Pancreas (tissue), 10 donors: ENCODE data around the gene HCFC1. TPM values are rescaled to one million over a fixed set of nuclear protein-coding genes. Genes with fewer than 3 reads are reported as not detected.

Source experiments
- ATAC-seq, 4 donors: fragments of 200-7000 bp; cut with Tn5 transposase; one replicate each; pipeline versions ENCODE4 v1.8.0 to v1.9.1; 2020; ENCODE audit warnings: mild to moderate bottlenecking in 4 of 4, moderate library complexity in 4 of 4
- DNase-seq, 6 donors: peaks; one replicate each; pipeline ENCODE4 v3.0.0-alpha.2; 2020
- FAIRE-seq: peaks from 2 replicates; lab custom pipeline; 2012; peaks lifted over from hg19 to GRCh38; lab: Jason Lieb, UNC
- H3K27ac ChIP-seq, 4 donors: fragments of 200-600 bp; sonication (generic); 1 replicate in 3 of 4; 2 replicates in 1 of 4; pipeline versions ENCODE4 v1.5.0 to v1.8.0; 2020
- H3K27me3 ChIP-seq, 4 donors: fragments of 200-600 bp; one replicate each; pipeline ENCODE4 v1.8.0; 2021
- H3K36me3 ChIP-seq, 3 donors: fragments of 200-600 bp; sonication (generic) in 1 of 3; one replicate each; pipeline versions ENCODE4 v1.5.0 to v1.8.0; 2020 to 2021
- H3K4me1 ChIP-seq, 3 donors: fragments of 200-600 bp; one replicate each; pipeline ENCODE4 v1.8.0; 2021
- H3K4me3 ChIP-seq, 4 donors: fragments of 200-600 bp; sonication (generic) in 2 of 4; one replicate each; pipeline versions ENCODE4 v1.5.0 to v1.8.0; 2020 to 2021
- H3K9me3 ChIP-seq, 4 donors: fragments of 200-600 bp; one replicate each; pipeline ENCODE4 v1.8.0; 2021
- CTCF ChIP-seq, 4 donors: fragments of 200-600 bp; sonication (generic) in 3 of 4; IDR thresholded peaks; one replicate each; pipeline versions ENCODE4 v1.5.0 to v1.8.0; 2021; ENCODE audit warnings: antibody characterized with exemption in 4 of 4
- WGBS, 2 donors: extraction: QIAGEN DNeasy Blood & Tissue Kit; methylation state at CpG; one replicate each; pipeline ENCODE4 v1.1.7; 2013; 5-methylcytosine and 5-hydroxymethylcytosine counted together
- intact Hi-C, 3 donors: fragments of 100-400 bp; cut with DNase I; formaldehyde crosslinking; loops; one replicate each; pipeline versions ENCODE4 v1.11.1 to v1.14.2; 2022
- polyA plus RNA-seq, 2 donors: library from polyadenylated mRNA; stranded (reverse); fragments of 200-250 nt; gene quantifications; one replicate each; pipeline ENCODE4 v1.2.3, GENCODE V29; 2013
- total RNA-seq, 6 donors: library from RNA; stranded (reverse); fragmentation: NEBNext Ultra II Directional in 4 of 6; extraction: Animal tissue kit (Norgen Biotek cat#: 25700) in 4 of 6; gene quantifications; one replicate each; pipeline versions ENCODE4 v1.2.1 to v1.2.4, GENCODE V29; 2021 to 2023
- donor health status: healthy with polysubstance abuse.
- donor health status: DM: no; HTN: no; CAD: no; lungs with moderate emphysema.
- donor health status: DM: no; HTN: no; CAD: no.
- donor health status: control.
- donor health status: control.
- donor health status: Bipolar disorder and iron deficiency.
- donor health status: DM: yes; HTN: yes; CAD: no.
- donor health status: DM: no; HTN: no; CAD: no.
- donor health status: DM: no; HTN: no; CAD: no.
- donor health status: DM: yes; HTN: yes; CAD: no.

The HCFC1 gene
- total and polyA plus RNA-seq, 8 donors, result 10.4 to 28.4 (median 16.6) TPM

- no peak for ATAC-seq
These were observed 3.4 kb downstream of the HCFC1 start for GRCh38 chrX:153968255-153968654.

GRCh38 chrX:153967536-153968224, 3.9 kb downstream of the HCFC1 start:
- Histone ChIP-seq H3K4me1 (peaks cover 0 to 6% (median 0%) of the 10 kb centered on the region in 3 donors), H3K27me3 (no peaks in the 10 kb centered on the region), H3K27ac (peak overlapping the region in 1 of 4 donors; percentile 37), H3K36me3 (no peaks in the 10 kb centered on the region), H3K9me3 (no peaks in the 10 kb centered on the region), H3K4me3 (no peak overlapping the region)
- no peak for TF ChIP-seq CTCF (IDR thresholded peaks at IDR 0.05)
- FAIRE-seq (no peak), DNase-seq (peak in 2 of 6 donors; percentile 48 to 60), ATAC-seq (no peak)
- WGBS, 2 donors, result 53 to 76% methylated on average over 16 of the region's 16 CpGs
- intact Hi-C loops, result no loop called here

More at GRCh38 chrX:153968255-153968654, 3.4 kb downstream of the HCFC1 start:
- TF ChIP-seq CTCF (IDR thresholded peaks at IDR 0.05), result no peak
- Histone ChIP-seq H3K9me3 (no peaks in the 10 kb centered on the region), H3K4me1 (peaks cover 0 to 6% (median 0%) of the 10 kb centered on the region in 3 donors), H3K27me3 (no peaks in the 10 kb centered on the region), H3K4me3 (peak overlapping the region in 1 of 4 donors; percentile 66), H3K36me3 (no peaks in the 10 kb centered on the region), H3K27ac (peak overlapping the region in 1 of 4 donors; percentile 36)
- 41 to 76% methylated on average over 9 of the region's 9 CpGs for WGBS, 2 donors
- intact Hi-C loops, result no loop called here
- DNase-seq (peak in 1 of 6 donors; percentile 38), FAIRE-seq (no peak)

DNA sequence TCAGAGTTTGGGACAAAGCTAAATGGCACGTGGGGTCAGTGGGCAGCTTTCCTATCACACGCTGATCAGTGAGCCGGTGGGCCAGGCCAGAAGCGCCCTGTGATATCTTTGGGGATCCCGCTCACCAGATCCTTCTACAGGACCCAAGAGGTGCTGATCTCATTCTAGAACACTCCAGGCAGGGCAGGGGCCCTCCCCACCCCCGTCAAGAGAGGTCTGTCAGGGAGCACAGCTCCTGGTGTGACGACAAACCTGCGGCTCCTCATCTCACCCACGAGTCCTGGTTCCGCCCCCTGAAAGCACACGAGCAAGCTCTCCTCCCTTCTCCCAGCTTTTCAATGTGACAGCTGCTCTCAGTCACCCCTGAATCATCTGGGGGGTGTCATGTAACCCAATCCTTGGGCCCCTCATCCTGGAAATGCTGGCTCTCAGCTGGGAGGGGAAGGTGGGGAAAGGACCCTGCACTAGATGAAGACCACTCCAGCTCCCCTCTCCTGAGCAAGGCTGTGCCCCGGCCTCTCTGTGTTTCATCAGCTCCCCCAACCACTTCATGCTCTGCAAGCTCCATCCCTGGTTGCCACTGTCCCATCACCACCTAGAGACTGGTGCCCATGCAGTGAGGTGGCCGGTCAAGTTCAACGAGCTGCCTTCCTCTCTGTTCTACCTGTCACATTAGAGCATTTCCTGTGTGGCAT, 4.6 kb downstream of the HCFC1 start:
- no peak for TF ChIP-seq CTCF (IDR thresholded peaks at IDR 0.05)
- no peak for FAIRE-seq
- H3K4me3 ChIP-seq, result no peak overlapping the region

DNA sequence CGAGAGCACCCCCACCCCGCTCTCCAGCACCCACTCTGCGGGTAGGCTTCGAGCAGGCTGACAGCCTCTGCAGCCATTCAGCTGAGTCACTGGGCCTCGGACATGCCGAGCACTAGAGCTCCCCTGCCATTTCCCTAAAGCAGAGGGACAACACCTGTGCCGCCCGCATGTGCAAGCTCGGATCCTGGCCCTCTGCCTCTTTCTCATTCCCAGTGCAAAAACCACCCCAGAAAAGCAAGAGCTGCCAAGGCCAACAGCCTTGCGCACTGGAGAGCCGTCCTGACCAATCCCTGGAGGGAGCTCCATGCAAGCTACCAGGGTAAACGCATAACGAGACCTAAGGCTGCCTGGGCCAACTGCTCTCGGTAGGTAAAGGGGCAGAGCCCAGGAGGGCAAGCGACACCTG, 5.3 kb downstream of the HCFC1 start:
- H3K27me3 ChIP-seq, result no peaks in the 10 kb centered on the region
- intact Hi-C loops, result no loop called here
- H3K9me3 ChIP-seq, result no peaks in the 10 kb centered on the region
- 27 to 59% methylated on average over 15 of the region's 15 CpGs for WGBS, 2 donors
- no peak for FAIRE-seq
- H3K36me3 ChIP-seq, result peaks cover 0 to 8% (median 6%) of the 10 kb centered on the region in 3 donors
- no peak for TF ChIP-seq CTCF (IDR thresholded peaks at IDR 0.05)
- ATAC-seq, result peak; percentile 4 to 48 (median 30)
- peak overlapping the region in 3 of 4 donors; percentile 1 to 28 (median 19) for H3K27ac ChIP-seq
- peak in 5 of 6 donors; percentile 58 to 79 (median 73) for DNase-seq
- H3K4me3 ChIP-seq, result no peak overlapping the region
- peaks cover 0 to 6% (median 0%) of the 10 kb centered on the region in 3 donors for H3K4me1 ChIP-seq

More for the DNA sequence above, 4.6 kb downstream of the HCFC1 start:
- H3K9me3 ChIP-seq, result no peaks in the 10 kb centered on the region
- ATAC-seq (no peak), DNase-seq (peak in 1 of 6 donors; percentile 50)
- intact Hi-C loops, result no loop called here
- H3K36me3 ChIP-seq, result peaks cover 0 to 1% (median 1%) of the 10 kb centered on the region in 3 donors
- peaks cover 0 to 6% (median 0%) of the 10 kb centered on the region in 3 donors for H3K4me1 ChIP-seq
- H3K27me3 ChIP-seq, result no peaks in the 10 kb centered on the region
- WGBS, 2 donors, result 56 to 77% methylated on average over 14 of the region's 14 CpGs
- peak overlapping the region in 2 of 4 donors; percentile 19 to 37 for H3K27ac ChIP-seq
